Activated CD4-positive, alpha-beta T cell treated with anti-CD3 and anti-CD28 coated beads for 36 hours (primary cell): ENCODE data around the gene OR2V1. TPM values are rescaled to one million over a fixed set of nuclear protein-coding genes. Genes with fewer than 3 reads are reported as not detected.
A peak's percentile ranks its signal among the peaks of the same experiment; 100 is the strongest.
"Not testable (repeated sequence)": the region's sequence is repeated elsewhere in the genome, so short reads cannot be mapped to it uniquely, and the experiment has no call there.

Source experiments
- ATAC-seq: fragments of 200-7000 bp; cut with Tn5 transposase; one replicate; pipeline ENCODE4 v1.10.0; 2021; ENCODE audit warnings: mild to moderate bottlenecking, moderate library complexity
- CTCF ChIA-PET: fragments of 350-600 bp; sonication (Branson Sonifier 250); formaldehyde crosslinking; loops from one replicate; lab custom pipeline; 2021; ENCODE audit warnings: antibody characterized with exemption; lab: Charles Lee
- POLR2A ChIA-PET: fragments of 350-600 bp; sonication (Branson Sonifier 250); formaldehyde crosslinking; loops from one replicate; lab custom pipeline; 2021; ENCODE audit warnings: antibody characterized with exemption, inconsistent platforms; lab: Charles Lee
- DNase-seq: peaks from one replicate; pipeline ENCODE4 v3.0.0-alpha.2; 2020
- H3K27ac Mint-ChIP-seq: one replicate; pipeline ENCODE4 v1.8.0; 2021; ENCODE audit warnings: mixed read lengths
- H3K27me3 Mint-ChIP-seq: one replicate; pipeline ENCODE4 v1.8.0; 2021; ENCODE audit warnings: mixed read lengths
- H3K36me3 Mint-ChIP-seq: one replicate; pipeline ENCODE4 v1.8.0; 2021; ENCODE audit warnings: low read depth, mixed read lengths
- H3K4me1 Mint-ChIP-seq: one replicate; pipeline ENCODE4 v1.8.0; 2021; ENCODE audit warnings: mixed read lengths
- H3K4me3 Mint-ChIP-seq: one replicate; pipeline ENCODE4 v1.8.0; 2021; ENCODE audit warnings: mild to moderate bottlenecking, moderate library complexity, mixed read lengths
- H3K9me3 Mint-ChIP-seq: one replicate; pipeline ENCODE4 v1.8.0; 2021; ENCODE audit warnings: low read depth, mixed read lengths
- intact Hi-C, 2 experiments: fragments of 100-400 bp; cut with DNase I in 1 of 2; cut with micrococcal nuclease in 1 of 2; formaldehyde crosslinking; loops; one replicate each; pipeline versions ENCODE4 v1.14.2 to v1.15.1; 2022 to 2024; cut with DNase I, micrococcal nuclease
- total RNA-seq, 2 experiments: library from RNA; stranded (reverse); gene quantifications; one replicate each; pipeline ENCODE4 v1.2.3, GENCODE V29; 2021

The OR2V1 gene
- total RNA-seq, 2 experiments from 2014 or later = not detected

DNA sequence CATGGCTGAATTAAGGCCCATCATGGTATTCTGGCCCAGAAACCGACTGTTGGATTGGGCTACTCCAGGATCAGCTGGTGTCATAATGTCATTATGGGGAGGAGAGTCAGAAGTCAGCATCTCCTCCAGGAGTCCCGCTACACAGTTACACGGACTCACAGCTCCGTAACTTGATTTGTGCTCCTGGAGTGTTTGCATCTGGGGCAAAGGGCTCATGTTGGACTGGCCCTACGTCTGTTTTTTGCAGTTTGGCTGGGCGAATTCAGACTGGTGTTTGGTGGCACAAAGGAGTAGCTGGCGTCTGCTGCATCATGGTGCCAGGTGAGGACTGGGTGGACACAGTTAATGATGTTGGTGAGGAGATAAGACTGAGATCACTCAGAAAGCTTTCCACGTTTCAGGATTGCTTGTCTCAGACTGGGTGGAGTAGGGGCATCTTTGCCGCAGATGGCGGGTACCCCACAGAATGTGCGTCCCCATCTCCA lies 31.3 kb downstream of the OR2V1 start:
- intact Hi-C loops = loop anchor here in 1 of 2 experiments (2.0 kb wide), 2 partner anchors 47 to 239 kb away; partner anchors contain the start of gene ZFP62
- Mint-ChIP-seq H3K27ac (no peak overlapping the region), H3K4me1 (peaks cover 12% of the 10 kb centered on the region), H3K9me3 (no peaks in the 10 kb centered on the region), H3K4me3 (no peak overlapping the region), H3K27me3 (peaks cover 30% of the 10 kb centered on the region), H3K36me3 (no peaks in the 10 kb centered on the region)
- no peak for DNase-seq
- ChIA-PET POLR2A (interaction anchor here (0.6 kb wide), 1 partner anchor 239 kb away, joined by 3 read pairs; no protein-coding TSS in a partner anchor), CTCF (interaction anchor here (0.6 to 2.1 kb wide), 4 partner anchors 42 to 582 kb away, joined by 3 to 8 read pairs (median 3); no protein-coding TSS in a partner anchor)
- ATAC-seq = no peak

DNA sequence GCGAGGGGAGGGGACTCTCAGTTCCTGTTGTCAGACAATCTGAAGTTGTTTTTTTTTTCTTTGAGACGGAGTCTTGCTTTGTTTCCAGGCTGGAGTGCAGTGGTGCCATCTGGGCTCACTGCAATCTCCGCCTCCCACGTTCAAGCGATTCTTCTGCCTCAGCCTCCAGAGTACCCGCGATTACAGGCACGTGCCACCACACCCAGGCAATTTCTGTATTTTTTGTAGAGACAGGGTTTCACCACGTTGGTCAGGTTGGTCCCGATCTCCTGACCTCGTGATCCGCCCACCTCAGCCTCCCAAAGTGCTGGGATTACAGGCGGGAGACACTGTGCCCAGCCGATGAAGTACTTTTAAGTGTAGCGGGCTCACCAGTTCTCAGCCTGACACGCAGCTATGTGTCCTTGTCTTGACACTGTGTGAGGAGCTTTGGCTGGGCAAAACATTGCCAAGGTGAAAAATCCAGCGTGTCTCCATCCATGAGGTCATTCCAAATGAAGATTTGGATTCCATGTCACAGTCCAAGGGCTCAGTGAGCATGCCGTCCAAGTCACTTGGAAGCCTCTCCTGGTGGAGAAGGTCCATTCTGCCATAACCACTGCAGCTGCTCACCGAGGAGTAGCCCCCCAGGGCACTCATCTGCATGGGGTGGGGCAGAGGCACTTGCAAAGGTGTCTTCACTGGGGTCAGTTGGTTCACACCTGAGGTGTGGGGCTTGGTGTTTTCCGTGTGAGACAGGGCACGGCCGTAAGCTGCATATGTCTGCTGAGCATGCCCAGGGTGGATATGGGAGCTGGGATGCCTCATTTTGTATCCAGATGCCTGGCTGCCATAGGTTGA lies 32.0 kb downstream of the OR2V1 start:
- Mint-ChIP-seq H3K9me3 (no peaks in the 10 kb centered on the region), H3K4me3 (no peak overlapping the region), H3K4me1 (peaks cover 8% of the 10 kb centered on the region), H3K27me3 (peaks cover 24% of the 10 kb centered on the region), H3K27ac (no peak overlapping the region), H3K36me3 (no peaks in the 10 kb centered on the region)
- ChIA-PET POLR2A (interaction anchor here (0.6 kb wide), 1 partner anchor 239 kb away, joined by 3 read pairs; no protein-coding TSS in a partner anchor), CTCF (interaction anchor here (0.6 to 2.1 kb wide), 3 partner anchors 41 to 581 kb away, joined by 3 to 8 read pairs (median 3); no protein-coding TSS in a partner anchor)
- DNase-seq (peak; percentile 30), ATAC-seq (no peak)
- intact Hi-C loops = loop anchor here in 1 of 2 experiments (2.0 kb wide), 2 partner anchors 46 to 238 kb away; partner anchors contain the start of gene ZFP62

DNA sequence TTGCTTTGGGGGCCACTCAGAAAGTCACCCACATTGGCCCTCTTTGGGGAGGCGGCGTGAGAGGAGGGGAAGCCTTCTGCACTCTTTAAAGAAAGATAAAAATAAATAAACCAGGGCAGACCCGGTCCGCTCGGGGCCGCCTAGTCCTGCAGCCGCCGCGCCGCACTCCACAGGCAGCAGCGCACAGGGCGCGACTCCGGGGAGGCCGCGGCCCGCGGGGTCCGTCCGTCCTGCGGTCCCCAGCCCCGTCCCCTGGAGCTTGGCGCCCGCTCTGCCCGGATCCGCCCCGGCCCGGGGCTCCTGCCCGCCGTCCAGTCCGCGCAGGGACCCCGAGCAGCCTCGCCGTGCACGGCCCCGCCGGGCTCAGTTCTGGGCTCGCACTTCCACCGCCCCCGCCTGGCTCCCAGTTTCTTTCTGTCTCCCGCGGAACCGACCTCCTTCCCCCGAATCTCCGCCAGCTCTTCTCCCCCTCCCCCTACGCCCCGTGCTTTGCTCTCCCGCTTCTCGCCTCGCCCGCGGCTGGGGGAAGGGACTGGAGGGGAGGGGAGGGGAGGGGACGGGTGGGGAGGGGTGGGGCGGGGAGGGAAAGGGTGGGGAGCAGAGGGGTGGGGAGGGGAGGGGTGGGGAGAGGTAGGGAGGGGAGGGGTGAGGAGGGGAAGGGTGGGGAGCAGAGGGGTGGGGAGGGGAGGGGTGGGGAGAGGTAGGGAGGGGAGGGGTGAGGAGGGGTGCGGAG lies 33.0 kb downstream of the OR2V1 start:
- POLR2A ChIA-PET, H3K4me3 Mint-ChIP-seq, H3K27ac Mint-ChIP-seq, H3K4me1 Mint-ChIP-seq, DNase-seq, H3K36me3 Mint-ChIP-seq, ATAC-seq, CTCF ChIA-PET, H3K9me3 Mint-ChIP-seq: not testable (repeated sequence)
- peaks cover 29% of the 10 kb centered on the region for H3K27me3 Mint-ChIP-seq
- intact Hi-C loops = loop anchor here in 1 of 2 experiments (2.0 kb wide), 2 partner anchors 45 to 237 kb away; partner anchors contain the start of gene ZFP62

DNA sequence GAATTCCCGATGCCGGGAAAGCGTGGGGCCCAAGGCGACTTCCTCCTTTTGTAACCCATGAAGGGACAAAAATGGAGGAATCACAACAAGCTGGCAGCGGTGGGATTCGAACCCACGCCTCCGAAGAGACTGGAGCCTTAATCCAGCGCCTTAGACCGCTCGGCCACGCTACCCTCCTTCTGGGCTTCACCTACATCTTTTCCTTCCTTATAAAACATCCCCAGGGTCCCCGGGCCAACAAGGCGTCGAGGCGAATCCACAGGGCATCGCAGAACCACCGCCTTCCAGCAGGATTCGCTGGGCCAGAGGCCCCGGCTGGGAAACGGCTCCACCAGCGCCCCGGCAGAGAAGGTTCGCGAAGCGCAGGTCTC lies 33.6 kb downstream of the OR2V1 start:
- ATAC-seq = peak; percentile 27
- DNase-seq, CTCF ChIA-PET, H3K9me3 Mint-ChIP-seq, intact Hi-C loops, H3K4me1 Mint-ChIP-seq, H3K27ac Mint-ChIP-seq, H3K36me3 Mint-ChIP-seq, H3K4me3 Mint-ChIP-seq, POLR2A ChIA-PET: not testable (repeated sequence)
- H3K27me3 Mint-ChIP-seq = peaks cover 34% of the 10 kb centered on the region

DNA sequence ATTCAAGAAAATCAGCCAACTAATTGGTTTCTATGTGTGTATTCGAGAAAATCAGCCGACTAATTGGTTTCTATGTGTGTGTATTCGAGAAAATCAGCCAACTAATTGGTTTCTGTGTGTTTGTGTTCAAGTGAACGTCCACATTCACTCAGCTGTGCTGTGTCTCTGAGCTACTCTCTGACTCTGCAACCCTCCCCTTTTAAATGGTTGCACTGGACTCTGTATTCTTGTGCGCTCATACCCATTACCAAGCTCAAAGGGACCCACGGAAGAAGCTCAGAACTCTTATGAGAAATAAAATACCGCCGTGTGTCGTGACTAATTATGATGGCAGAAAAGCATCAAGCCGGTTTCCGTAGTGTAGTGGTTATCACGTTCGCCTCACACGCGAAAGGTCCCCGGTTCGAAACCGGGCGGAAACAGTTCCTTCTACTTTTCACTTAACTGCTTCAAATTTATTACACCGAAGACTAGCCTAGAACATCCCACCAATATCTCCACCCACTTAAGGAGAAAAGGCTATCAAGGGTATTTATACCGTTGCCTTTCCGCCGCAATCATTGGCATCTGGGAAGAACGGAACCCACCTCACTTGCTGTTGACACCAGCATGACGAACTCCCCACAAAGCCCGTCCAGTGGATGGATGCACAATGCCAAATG lies 34.1 kb downstream of the OR2V1 start:
- H3K4me3 Mint-ChIP-seq, CTCF ChIA-PET, H3K9me3 Mint-ChIP-seq, H3K36me3 Mint-ChIP-seq, DNase-seq, POLR2A ChIA-PET, intact Hi-C loops, H3K27ac Mint-ChIP-seq, H3K4me1 Mint-ChIP-seq: not testable (repeated sequence)
- peak; percentile 54 for ATAC-seq
- H3K27me3 Mint-ChIP-seq = peaks cover 38% of the 10 kb centered on the region

DNA sequence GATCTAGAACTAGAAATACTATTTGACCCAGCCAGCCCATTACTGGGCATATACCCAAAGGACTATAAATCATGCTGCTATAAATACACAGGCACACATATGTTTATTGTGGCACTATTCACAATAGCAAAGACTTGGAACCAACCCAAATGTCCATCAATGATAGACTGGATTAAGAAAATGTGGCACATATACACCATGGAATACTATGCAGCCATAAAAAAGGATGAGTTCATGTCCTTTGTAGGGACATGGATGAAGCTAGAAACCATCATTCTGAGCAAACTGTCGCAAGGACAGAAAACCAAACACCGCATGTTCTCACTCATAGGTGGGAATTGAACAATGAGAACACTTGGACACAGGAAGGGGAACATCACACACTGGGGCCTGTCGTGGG lies 35.8 kb downstream of the OR2V1 start:
- ATAC-seq, CTCF ChIA-PET, H3K9me3 Mint-ChIP-seq, DNase-seq, intact Hi-C loops, H3K27ac Mint-ChIP-seq, H3K4me3 Mint-ChIP-seq, POLR2A ChIA-PET, H3K36me3 Mint-ChIP-seq, H3K4me1 Mint-ChIP-seq: not testable (repeated sequence)
- H3K27me3 Mint-ChIP-seq = peaks cover 38% of the 10 kb centered on the region

DNA sequence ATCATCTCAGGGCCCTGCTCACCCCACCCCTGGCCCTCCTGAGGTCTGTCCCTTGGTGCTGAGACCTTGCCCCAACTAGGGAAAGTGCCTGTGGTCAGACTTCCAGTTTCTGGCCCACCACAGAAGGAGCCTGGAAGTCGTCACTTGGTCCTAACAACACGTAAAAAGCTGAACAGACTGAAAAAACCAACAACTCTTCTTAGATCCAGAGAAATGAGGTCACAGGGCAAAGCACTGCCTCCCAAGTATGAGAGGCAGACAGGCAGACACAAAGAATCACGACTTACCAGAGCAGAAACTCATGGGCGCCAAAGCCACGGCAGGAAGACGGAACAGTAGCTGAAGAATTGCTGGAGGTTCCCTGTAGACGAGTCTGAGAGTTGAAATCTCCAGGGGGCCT lies 38.5 kb downstream of the OR2V1 start:
- Mint-ChIP-seq H3K4me1 (no peaks in the 10 kb centered on the region), H3K27me3 (peaks cover 27% of the 10 kb centered on the region), H3K36me3 (no peaks in the 10 kb centered on the region), H3K4me3 (no peak overlapping the region), H3K9me3 (no peaks in the 10 kb centered on the region), H3K27ac (no peak overlapping the region)
- DNase-seq (no peak), ATAC-seq (no peak)
- CTCF ChIA-PET = no interaction called here
- POLR2A ChIA-PET = interaction anchor here (0.5 kb wide), 1 partner anchor 38 kb away, joined by 3 read pairs; no protein-coding TSS in a partner anchor
- intact Hi-C loops = no loop called here

DNA sequence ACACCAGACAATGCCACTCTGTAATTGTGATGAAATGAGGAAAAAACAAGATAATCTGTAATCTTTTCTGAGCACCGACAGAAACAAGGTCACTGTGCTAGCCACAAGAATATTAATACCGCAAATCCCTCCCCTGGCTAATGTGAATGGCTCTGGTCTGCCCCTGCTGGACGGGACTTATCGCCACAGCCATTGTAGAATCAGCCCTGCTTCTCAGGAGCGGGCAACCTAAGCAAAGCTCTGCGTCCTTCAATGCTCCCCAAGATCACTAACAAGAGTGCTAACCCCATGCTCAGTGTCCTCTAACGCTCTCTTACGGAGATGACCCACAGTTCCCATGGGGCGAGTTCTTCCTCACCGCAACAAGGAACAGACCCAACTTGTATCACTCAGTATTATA lies 42.7 kb downstream of the OR2V1 start:
- POLR2A ChIA-PET = no interaction called here
- CTCF ChIA-PET = interaction anchor here (0.8 kb wide), 1 partner anchor 22 kb away, joined by 3 read pairs; no protein-coding TSS in a partner anchor
- Mint-ChIP-seq H3K36me3 (no peaks in the 10 kb centered on the region), H3K27me3 (peaks cover 37% of the 10 kb centered on the region), H3K4me1 (no peaks in the 10 kb centered on the region), H3K9me3 (no peaks in the 10 kb centered on the region), H3K4me3 (no peak overlapping the region), H3K27ac (no peak overlapping the region)
- intact Hi-C loops = no loop called here
- ATAC-seq (no peak), DNase-seq (no peak)

DNA sequence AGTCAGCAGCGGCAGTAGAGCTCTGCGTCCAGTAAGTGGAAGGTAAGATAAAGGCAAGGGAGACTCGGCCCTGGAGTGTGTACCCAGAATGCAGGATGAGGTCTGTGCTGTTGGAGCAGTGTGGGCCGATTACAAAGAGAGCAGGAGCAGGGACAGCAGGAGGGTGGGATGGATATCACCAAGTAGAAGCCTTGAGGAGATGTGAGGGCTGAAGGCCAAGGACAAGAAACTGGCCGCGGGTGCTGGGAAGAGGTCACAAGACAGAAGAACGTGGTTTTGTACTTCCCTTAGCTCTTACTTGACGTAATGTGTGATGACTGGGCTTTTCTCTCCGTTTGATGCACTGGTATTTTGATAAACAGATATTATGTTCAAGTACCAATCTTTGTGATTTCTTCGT lies 43.7 kb downstream of the OR2V1 start:
- no peaks in the 10 kb centered on the region for H3K36me3 Mint-ChIP-seq
- H3K27ac Mint-ChIP-seq = no peak overlapping the region
- DNase-seq (no peak), ATAC-seq (no peak)
- H3K4me3 Mint-ChIP-seq = no peak overlapping the region
- POLR2A ChIA-PET = no interaction called here
- H3K9me3 Mint-ChIP-seq = no peaks in the 10 kb centered on the region
- no peaks in the 10 kb centered on the region for H3K4me1 Mint-ChIP-seq
- intact Hi-C loops = no loop called here
- H3K27me3 Mint-ChIP-seq = peaks cover 35% of the 10 kb centered on the region
- CTCF ChIA-PET = no interaction called here

DNA sequence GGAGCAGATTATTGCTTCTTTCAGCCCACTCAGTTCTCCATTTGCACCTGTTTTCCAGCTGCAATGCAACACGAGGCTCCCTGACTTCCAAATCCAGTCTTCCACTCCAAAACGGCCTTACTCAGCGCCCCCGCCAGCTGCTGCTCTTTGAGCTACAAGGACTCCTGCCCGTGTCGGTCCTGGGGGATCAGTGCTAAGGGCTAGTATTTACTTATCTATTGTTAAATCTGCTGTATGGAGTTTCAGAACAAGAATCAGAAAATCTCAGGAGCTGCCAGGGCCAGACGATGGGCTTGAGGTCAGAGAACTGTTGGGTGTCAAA lies 44.1 kb downstream of the OR2V1 start:
- no peaks in the 10 kb centered on the region for H3K4me1 Mint-ChIP-seq
- no peak overlapping the region for H3K4me3 Mint-ChIP-seq
- CTCF ChIA-PET = no interaction called here
- H3K27ac Mint-ChIP-seq = no peak overlapping the region
- no peak for ATAC-seq
- peaks cover 31% of the 10 kb centered on the region for H3K27me3 Mint-ChIP-seq
- H3K36me3 Mint-ChIP-seq = no peaks in the 10 kb centered on the region
- no peaks in the 10 kb centered on the region for H3K9me3 Mint-ChIP-seq
- POLR2A ChIA-PET = no interaction called here
- no peak for DNase-seq
- intact Hi-C loops = no loop called here
